Activated T-helper 2 cell treated with anti-CD3 and anti-CD28 coated beads, Interferon-gamma antibody, Interleukin-2, Interleukin-4, amounts not matched to agents 10 μg/mL and 5 μg/mL and 100 μg/mL, durations not matched to agents 14 hours and 24 hours and 36 hours (primary cell): Measurements from ENCODE around the gene CLHC1. TPM values are rescaled to one million over a fixed set of nuclear protein-coding genes. Genes with fewer than 3 reads are reported as not detected.
"Not testable (repeated sequence)": the region's sequence is repeated elsewhere in the genome, so short reads cannot be mapped to it uniquely, and the experiment has no call there.

Source experiments
- DNase-seq: peaks from one replicate; pipeline ENCODE4 v3.0.0; 2021; ENCODE audit warnings: low spot score
- H3K27ac Mint-ChIP-seq: one replicate; pipeline ENCODE4 v1.8.0; 2021; ENCODE audit warnings: mixed read lengths
- H3K27me3 Mint-ChIP-seq: one replicate; pipeline ENCODE4 v1.8.0; 2021; ENCODE audit warnings: low read depth, mixed read lengths
- H3K36me3 Mint-ChIP-seq: one replicate; pipeline ENCODE4 v1.8.0; 2021; ENCODE audit warnings: low read depth, mixed read lengths
- H3K4me1 Mint-ChIP-seq: one replicate; pipeline ENCODE4 v1.8.0; 2021; ENCODE audit warnings: low read depth, mixed read lengths
- H3K4me3 Mint-ChIP-seq: one replicate; pipeline ENCODE4 v1.8.0; 2021; ENCODE audit warnings: low read depth, mild to moderate bottlenecking, moderate library complexity, mixed read lengths
- H3K9me3 Mint-ChIP-seq: one replicate; pipeline ENCODE4 v1.8.0; 2021; ENCODE audit warnings: mixed read lengths
- intact Hi-C: fragments of 100-400 bp; cut with micrococcal nuclease; formaldehyde crosslinking; loops from one replicate; pipeline ENCODE4 v1.15.1; 2023
- total RNA-seq: library from RNA; stranded (reverse); gene quantifications from 2 replicates; pipeline ENCODE4 v1.2.3, GENCODE V29; 2022

Gene CLHC1
- total RNA-seq: 12.0 and 12.3 TPM in 2 replicates

DNA sequence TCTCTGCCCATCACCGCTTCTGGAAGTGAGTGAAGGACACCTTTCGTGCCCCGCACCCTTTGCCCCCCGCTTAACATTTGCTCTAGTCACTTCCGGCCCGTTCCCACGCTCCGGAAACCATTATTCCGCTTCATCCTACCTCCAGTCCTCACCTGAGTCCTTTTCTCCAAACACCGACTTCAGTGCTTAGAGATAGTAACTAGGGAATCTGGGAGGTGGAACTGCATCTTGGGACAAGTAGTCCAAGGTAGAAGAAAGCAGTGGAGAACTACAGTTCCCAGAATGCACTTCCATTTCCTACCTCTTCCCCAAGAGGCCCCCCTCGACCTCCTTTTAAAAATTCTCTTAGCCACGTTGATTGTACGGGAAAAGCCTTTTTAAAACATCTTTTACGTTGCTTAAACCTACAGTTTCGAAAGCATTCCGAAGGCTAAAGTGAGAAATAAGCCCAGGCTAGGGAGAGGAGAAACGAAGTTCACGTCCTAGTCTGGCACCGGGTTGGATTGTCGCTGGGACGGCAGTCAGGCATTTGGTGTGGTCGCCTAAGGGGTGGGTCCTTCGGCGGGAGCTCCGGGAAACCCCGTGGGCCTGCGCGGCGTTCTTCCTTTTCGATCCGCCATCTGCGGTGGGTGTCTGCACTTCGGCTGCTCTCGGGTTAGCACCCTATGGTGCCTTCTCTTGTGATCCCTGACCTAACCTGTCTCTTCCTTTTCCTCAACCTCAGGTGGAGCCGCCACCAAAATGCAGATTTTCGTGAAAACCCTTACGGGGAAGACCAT, at the start of gene CLHC1, which contains the start of gene RPS27A:
Gene CLHC1, minus strand, starts transcription at position 210 of the 779 bp plus-strand sequence. CDS start 9,882 bp downstream, outside the sequence.
Gene RPS27A, plus strand, starts transcription at position 605 of the 779 bp plus-strand sequence. Its CDS starts 137 bp downstream, at position 742.
- H3K9me3 Mint-ChIP-seq: no peaks in the 10 kb centered on the region
- peak within 1 kb of the TSS; percentile 99 for H3K4me3 Mint-ChIP-seq

GRCh38 chr2:55280851-55281546, 48.9 kb upstream of the CLHC1 start:
- intact Hi-C loops: loop anchor here (5.0 to 10.0 kb wide), 2 partner anchors 49 to 414 kb away; partner anchors contain the start of genes CLHC1, PNPT1 and RPS27A
- not testable (repeated sequence) for H3K36me3 Mint-ChIP-seq, DNase-seq, H3K9me3 Mint-ChIP-seq, H3K27me3 Mint-ChIP-seq
- Mint-ChIP-seq H3K4me1 (peaks cover 11% of the 10 kb centered on the region), H3K27ac (peak overlapping the region; percentile 38), H3K4me3 (peak overlapping the region; percentile 58)

More for the DNA sequence above, at the start of gene CLHC1, which contains the start of gene RPS27A:
- peak; percentile 89 for DNase-seq
- intact Hi-C loops: loop anchor here (1.0 to 10.0 kb wide), 9 partner anchors 9 to 1467 kb away; partner anchors contain the start of genes CFAP36, CHAC2, MTIF2 and PPP4R3B
- Mint-ChIP-seq H3K36me3 (peaks cover 72% of the 10 kb centered on the region), H3K27me3 (no peaks in the 10 kb centered on the region), H3K27ac (peak within 1 kb of the TSS; percentile 95), H3K4me1 (peaks cover 43% of the 10 kb centered on the region)

- H3K9me3 Mint-ChIP-seq, H3K36me3 Mint-ChIP-seq, H3K27ac Mint-ChIP-seq, H3K27me3 Mint-ChIP-seq, DNase-seq, H3K4me3 Mint-ChIP-seq: not testable (repeated sequence)
- intact Hi-C loops: loop anchor here (5.0 to 10.0 kb wide), 2 partner anchors 48 to 415 kb away; partner anchors contain the start of genes CLHC1, PNPT1 and RPS27A
- H3K4me1 Mint-ChIP-seq: peaks cover 11% of the 10 kb centered on the region
These were observed 47.8 kb upstream of the CLHC1 start for GRCh38 chr2:55279859-55280424.

- H3K36me3 Mint-ChIP-seq, H3K27me3 Mint-ChIP-seq, H3K27ac Mint-ChIP-seq, H3K4me3 Mint-ChIP-seq, H3K9me3 Mint-ChIP-seq, intact Hi-C loops, DNase-seq: not testable (repeated sequence)
- H3K4me1 Mint-ChIP-seq: peaks cover 11% of the 10 kb centered on the region
These were observed 47.2 kb upstream of the CLHC1 start for GRCh38 chr2:55279214-55279835.

GRCh38 chr2:55277310-55277709, 45.2 kb upstream of the CLHC1 start:
- H3K4me3 Mint-ChIP-seq: no peak overlapping the region
- peaks cover 4% of the 10 kb centered on the region for H3K4me1 Mint-ChIP-seq
- no peaks in the 10 kb centered on the region for H3K36me3 Mint-ChIP-seq
- H3K27ac Mint-ChIP-seq: no peak overlapping the region
- H3K9me3 Mint-ChIP-seq: no peaks in the 10 kb centered on the region
- peaks cover 4% of the 10 kb centered on the region for H3K27me3 Mint-ChIP-seq
- intact Hi-C loops: no loop called here
- no peak for DNase-seq

DNA sequence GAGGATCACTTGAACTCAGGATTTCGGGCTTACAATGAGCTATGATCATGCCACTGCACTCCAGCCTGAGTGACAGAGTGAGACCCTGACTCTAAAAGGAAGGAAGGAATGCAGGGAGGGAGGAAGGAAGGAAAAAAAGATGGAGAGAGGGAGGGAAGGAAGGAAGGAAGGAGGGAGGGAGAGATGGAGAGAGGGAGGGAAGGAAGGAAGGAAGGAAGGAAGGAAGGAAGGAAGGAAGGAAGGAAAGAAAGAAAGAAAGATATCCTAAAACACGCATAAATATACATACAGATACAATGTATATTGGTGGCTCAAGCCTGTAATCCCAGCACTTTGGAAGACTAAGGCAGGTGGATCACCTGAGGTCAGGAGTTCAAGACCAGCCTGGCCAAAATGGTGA, 42.3 kb upstream of the CLHC1 start:
- H3K4me1 Mint-ChIP-seq, H3K36me3 Mint-ChIP-seq, intact Hi-C loops, H3K27ac Mint-ChIP-seq, DNase-seq, H3K9me3 Mint-ChIP-seq, H3K27me3 Mint-ChIP-seq, H3K4me3 Mint-ChIP-seq: not testable (repeated sequence)

GRCh38 chr2:55269645-55269990, 37.5 kb upstream of the CLHC1 start:
- Mint-ChIP-seq H3K4me3 (peak overlapping the region; percentile 97), H3K4me1 (peaks cover 15% of the 10 kb centered on the region), H3K27me3 (peaks cover 2% of the 10 kb centered on the region), H3K36me3 (peaks cover 18% of the 10 kb centered on the region), H3K27ac (peak overlapping the region; percentile 92), H3K9me3 (no peaks in the 10 kb centered on the region)
- intact Hi-C loops: loop anchor here (1.0 to 2.0 kb wide), 6 partner anchors 13 to 348 kb away; partner anchors contain the start of genes CCDC88A, CLHC1, PPP4R3B and RPS27A
- no peak for DNase-seq

GRCh38 chr2:55268907-55269644, 37.0 kb upstream of the CLHC1 start, which contains the start of gene MTIF2:
Gene MTIF2 (minus strand): TSS chr2:55269231. CDS start chr2:55263858, 5,373 bp downstream.
- intact Hi-C loops: loop anchor here (1.0 to 2.0 kb wide), 6 partner anchors 13 to 348 kb away; partner anchors contain the start of genes CCDC88A, CLHC1, PPP4R3B and RPS27A
- Mint-ChIP-seq H3K4me1 (peaks cover 15% of the 10 kb centered on the region), H3K9me3 (no peaks in the 10 kb centered on the region), H3K4me3 (peak within 1 kb of the TSS; percentile 97), H3K27me3 (no peaks in the 10 kb centered on the region), H3K27ac (peak within 1 kb of the TSS; percentile 92), H3K36me3 (peaks cover 24% of the 10 kb centered on the region)
- DNase-seq: peak; percentile 82

DNA sequence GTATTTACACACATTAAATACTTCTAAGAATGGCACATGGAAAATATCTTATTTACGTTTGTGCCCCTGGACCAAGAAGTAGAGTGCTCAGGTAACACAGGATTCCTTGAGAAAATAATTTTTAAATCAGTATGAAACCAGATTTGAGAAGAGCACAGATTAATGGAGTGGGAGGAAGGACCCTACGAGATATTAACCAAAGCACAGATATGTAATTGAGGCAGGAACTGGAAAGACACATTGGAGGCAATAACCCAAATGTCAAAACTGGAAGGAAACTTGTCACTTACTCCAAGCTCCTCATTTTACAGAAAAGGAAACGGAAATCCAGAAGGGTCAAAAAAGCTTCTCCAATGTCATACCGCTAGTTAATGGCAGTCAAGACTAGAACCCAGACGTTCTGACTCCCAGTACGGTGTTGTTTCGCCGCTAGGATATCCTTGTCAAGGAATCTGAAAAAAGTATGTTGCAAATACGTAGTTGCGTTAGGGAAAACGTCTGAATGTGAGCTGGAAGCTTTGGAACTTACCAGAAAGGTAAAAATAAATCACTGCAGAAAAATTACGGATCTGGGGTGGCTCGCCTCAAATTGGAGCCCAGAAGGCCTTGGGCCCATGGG, 36.3 kb upstream of the CLHC1 start:
- H3K36me3 Mint-ChIP-seq: peaks cover 30% of the 10 kb centered on the region
- intact Hi-C loops: loop anchor here (2.0 kb wide), 1 partner anchor 150 kb away; the partner anchor contains the start of gene CCDC88A

DNA sequence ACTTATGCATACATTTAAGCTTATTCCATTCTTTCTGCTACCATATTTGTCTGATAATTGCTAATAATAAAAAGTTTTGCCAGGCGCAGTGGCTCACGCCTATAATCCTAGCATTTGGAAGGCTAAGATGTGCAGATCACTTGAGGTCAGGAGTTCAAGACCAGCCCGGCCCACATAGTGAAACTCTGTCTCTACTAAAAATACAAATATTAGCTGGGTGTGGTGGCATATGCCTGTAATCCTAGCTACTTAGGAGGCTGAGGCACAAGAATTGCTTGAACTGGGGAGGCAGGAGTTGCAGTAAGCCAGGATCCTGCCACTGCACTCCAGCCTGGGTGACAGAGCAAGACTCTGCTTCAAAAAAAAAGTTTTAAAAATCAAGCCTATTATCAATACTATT, 27.5 kb upstream of the CLHC1 start:
- H3K27ac Mint-ChIP-seq, H3K27me3 Mint-ChIP-seq, H3K4me3 Mint-ChIP-seq, DNase-seq, H3K4me1 Mint-ChIP-seq, intact Hi-C loops, H3K9me3 Mint-ChIP-seq: not testable (repeated sequence)
- H3K36me3 Mint-ChIP-seq: peaks cover 33% of the 10 kb centered on the region

More for the DNA sequence above, 36.3 kb upstream of the CLHC1 start:
- peak overlapping the region; percentile 97 for H3K4me3 Mint-ChIP-seq
- H3K4me1 Mint-ChIP-seq: peaks cover 15% of the 10 kb centered on the region
- DNase-seq: no peak
- H3K9me3 Mint-ChIP-seq: no peaks in the 10 kb centered on the region
- peak overlapping the region; percentile 92 for H3K27ac Mint-ChIP-seq
- H3K27me3 Mint-ChIP-seq: no peaks in the 10 kb centered on the region

DNA sequence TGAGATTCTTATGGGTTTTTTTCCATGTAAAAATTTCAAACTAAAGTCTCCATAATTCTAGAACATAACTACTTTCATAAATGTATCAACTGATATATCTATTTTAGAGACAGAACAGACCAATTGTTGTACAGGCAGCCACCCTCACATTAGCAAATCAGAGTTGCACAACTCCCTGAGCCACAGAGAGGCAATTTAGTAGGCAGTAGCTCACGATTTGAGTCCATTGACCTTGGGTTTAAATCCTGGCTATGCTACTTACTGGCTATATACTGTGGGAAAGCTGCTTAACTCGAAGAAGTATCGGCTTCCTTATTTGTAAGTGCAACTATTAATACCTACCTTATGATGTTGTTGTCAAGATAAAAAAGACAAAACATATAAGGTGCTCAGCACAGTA, 20.7 kb upstream of the CLHC1 start:
- H3K36me3 Mint-ChIP-seq: peaks cover 48% of the 10 kb centered on the region
- no peaks in the 10 kb centered on the region for H3K27me3 Mint-ChIP-seq
- H3K9me3 Mint-ChIP-seq: no peaks in the 10 kb centered on the region
- H3K27ac Mint-ChIP-seq: no peak overlapping the region
- no peak overlapping the region for H3K4me3 Mint-ChIP-seq
- no peaks in the 10 kb centered on the region for H3K4me1 Mint-ChIP-seq
- DNase-seq: no peak
- intact Hi-C loops: no loop called here
